ENCODE results near the gene SLC9A9.

Gene SLC9A9

GRCh38 chr3:143757691-143758090 lies 90.6 kb downstream of the SLC9A9 start:
- DNase-seq (ENCODE audit: low read depth in 2 of 2, low spot score in 1 of 2) = no peak

- no peak for DNase-seq (ENCODE audit: low read depth in 2 of 2, low spot score in 1 of 2)
These were observed 92.3 kb downstream of the SLC9A9 start for GRCh38 chr3:143755978-143756377.

- DNase-seq (ENCODE audit: low read depth in 2 of 2, low spot score in 1 of 2) = no peak
These were observed 94.2 kb downstream of the SLC9A9 start for GRCh38 chr3:143754090-143754489.

GRCh38 chr3:143753456-143753855 lies 94.8 kb downstream of the SLC9A9 start:
- DNase-seq (ENCODE audit: low read depth in 2 of 2, low spot score in 1 of 2) = no peak

GRCh38 chr3:143753006-143753405 lies 95.3 kb downstream of the SLC9A9 start:
- no peak for DNase-seq (ENCODE audit: low read depth in 2 of 2, low spot score in 1 of 2)

- DNase-seq (ENCODE audit: low read depth in 2 of 2, low spot score in 1 of 2) = no peak
These were observed 96.6 kb downstream of the SLC9A9 start for GRCh38 chr3:143751643-143752178.

GRCh38 chr3:143750841-143751240 lies 97.4 kb downstream of the SLC9A9 start:
- DNase-seq (ENCODE audit: low read depth in 2 of 2, low spot score in 1 of 2) = no peak

GRCh38 chr3:143749926-143750325 lies 98.3 kb downstream of the SLC9A9 start:
- DNase-seq (ENCODE audit: low read depth in 2 of 2, low spot score in 1 of 2) = no peak

- no peak for DNase-seq (ENCODE audit: low read depth in 2 of 2, low spot score in 1 of 2)
These were observed 111.2 kb downstream of the SLC9A9 start for GRCh38 chr3:143737065-143737464.

- no peak for DNase-seq (ENCODE audit: low read depth in 2 of 2, low spot score in 1 of 2)
These were observed 111.9 kb downstream of the SLC9A9 start for GRCh38 chr3:143736205-143736997.

- DNase-seq (ENCODE audit: low read depth in 2 of 2, low spot score in 1 of 2) = no peak
These were observed 116.5 kb downstream of the SLC9A9 start for GRCh38 chr3:143731776-143732175.

GRCh38 chr3:143731320-143731719 lies 116.9 kb downstream of the SLC9A9 start:
- DNase-seq (ENCODE audit: low read depth in 2 of 2, low spot score in 1 of 2) = no peak

- no peak for DNase-seq (ENCODE audit: low read depth in 2 of 2, low spot score in 1 of 2)
These were observed 120.9 kb downstream of the SLC9A9 start for GRCh38 chr3:143727391-143727790.

- DNase-seq (ENCODE audit: low read depth in 2 of 2, low spot score in 1 of 2) = no peak
These were observed 121.5 kb downstream of the SLC9A9 start for GRCh38 chr3:143726727-143727126.

- DNase-seq (ENCODE audit: low read depth in 2 of 2, low spot score in 1 of 2) = no peak
These were observed 127.9 kb downstream of the SLC9A9 start for GRCh38 chr3:143720381-143720780.

- DNase-seq (ENCODE audit: low read depth in 2 of 2, low spot score in 1 of 2) = no peak
These were observed 129.8 kb downstream of the SLC9A9 start for GRCh38 chr3:143718463-143718862.

GRCh38 chr3:143716731-143717130 lies 131.5 kb downstream of the SLC9A9 start:
- no peak for DNase-seq (ENCODE audit: low read depth in 2 of 2, low spot score in 1 of 2)

GRCh38 chr3:143712522-143712921 lies 135.7 kb downstream of the SLC9A9 start:
- no peak for DNase-seq (ENCODE audit: low read depth in 2 of 2, low spot score in 1 of 2)

- DNase-seq (ENCODE audit: low read depth in 2 of 2, low spot score in 1 of 2) = no peak
These were observed 140.4 kb downstream of the SLC9A9 start for GRCh38 chr3:143707848-143708247.

GRCh38 chr3:143700431-143700975 lies 147.8 kb downstream of the SLC9A9 start:
- no peak for DNase-seq (ENCODE audit: low read depth in 2 of 2, low spot score in 1 of 2)

- no peak for DNase-seq (ENCODE audit: low read depth in 2 of 2, low spot score in 1 of 2)
These were observed 148.8 kb downstream of the SLC9A9 start for GRCh38 chr3:143699424-143699823.

- DNase-seq (ENCODE audit: low read depth in 2 of 2, low spot score in 1 of 2) = no peak
These were observed 149.5 kb downstream of the SLC9A9 start for GRCh38 chr3:143698682-143699303.
